HUES64 (cell line): ENCODE data around the gene PGS1.

ENCODE experiments used
- H3K27ac ChIP-seq: 2 replicates; pipeline ENCODE4 v1.7.0; 2013; ENCODE audit warnings: low read depth, low read length, inconsistent platforms
- H3K27me3 ChIP-seq: 2 replicates; pipeline ENCODE4 v1.6.1; 2013; ENCODE audit warnings: mild to moderate bottlenecking, low read length; ENCODE audit not compliant: insufficient read depth
- H3K36me3 ChIP-seq: 2 replicates; pipeline ENCODE4 v1.6.1; 2013; ENCODE audit warnings: mild to moderate bottlenecking, low read length; ENCODE audit not compliant: insufficient read depth
- H3K4me1 ChIP-seq: 2 replicates; pipeline ENCODE4 v1.6.1; 2013; ENCODE audit warnings: mild to moderate bottlenecking, low read length, moderate library complexity; ENCODE audit not compliant: insufficient read depth
- H3K4me3 ChIP-seq: 2 replicates; pipeline ENCODE4 v1.5.1; 2013; ENCODE audit warnings: mild to moderate bottlenecking, low read length, moderate library complexity
- H3K9ac ChIP-seq: 2 replicates; pipeline ENCODE4 v1.6.1; 2013; ENCODE audit warnings: mild to moderate bottlenecking, low read depth, low read length
- H3K9me3 ChIP-seq: 2 replicates; pipeline ENCODE4 v1.6.1; 2013; ENCODE audit warnings: low read depth, low read length; ENCODE audit not compliant: insufficient read depth
- WGBS: fragments of 150-250, 120-280 bp; methylation state at CpG from one replicate; pipeline ENCODE4 v1.1.7; 2013; ENCODE audit warnings: missing lambda C conversion rate; 5-methylcytosine and 5-hydroxymethylcytosine counted together

The PGS1 gene

DNA sequence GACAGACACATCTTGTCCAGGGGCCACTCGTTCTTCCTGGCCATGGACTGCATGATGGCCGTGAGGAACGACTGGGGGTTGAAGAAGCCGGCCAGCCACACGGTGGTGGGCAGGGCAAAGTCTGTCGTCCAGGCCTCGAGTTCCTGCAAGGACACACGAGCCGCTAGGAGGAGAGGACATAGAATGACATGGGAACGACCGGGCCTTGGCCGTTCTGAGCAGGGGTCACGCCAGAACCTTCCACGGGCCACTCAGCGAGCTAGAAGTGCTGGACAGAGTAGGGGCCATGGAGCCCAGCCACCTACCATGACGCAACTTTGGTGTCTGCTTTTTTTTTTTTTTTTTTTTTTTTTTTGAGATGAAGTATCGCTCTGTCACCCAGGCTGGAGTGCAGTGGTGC is 47.0 kb downstream of the PGS1 start:
- Histone ChIP-seq H3K4me1 (peaks cover 5% of the 10 kb centered on the region; the same call in 1 of the 2 replicates), H3K27ac (no peak overlapping the region), H3K9ac (no peak overlapping the region), H3K4me3 (no peak overlapping the region), H3K27me3 (no peaks in the 10 kb centered on the region), H3K9me3 (no peaks in the 10 kb centered on the region), H3K36me3 (peaks cover 70% of the 10 kb centered on the region)
- 95% methylated on average over 17 of the region's 17 CpGs for WGBS

DNA sequence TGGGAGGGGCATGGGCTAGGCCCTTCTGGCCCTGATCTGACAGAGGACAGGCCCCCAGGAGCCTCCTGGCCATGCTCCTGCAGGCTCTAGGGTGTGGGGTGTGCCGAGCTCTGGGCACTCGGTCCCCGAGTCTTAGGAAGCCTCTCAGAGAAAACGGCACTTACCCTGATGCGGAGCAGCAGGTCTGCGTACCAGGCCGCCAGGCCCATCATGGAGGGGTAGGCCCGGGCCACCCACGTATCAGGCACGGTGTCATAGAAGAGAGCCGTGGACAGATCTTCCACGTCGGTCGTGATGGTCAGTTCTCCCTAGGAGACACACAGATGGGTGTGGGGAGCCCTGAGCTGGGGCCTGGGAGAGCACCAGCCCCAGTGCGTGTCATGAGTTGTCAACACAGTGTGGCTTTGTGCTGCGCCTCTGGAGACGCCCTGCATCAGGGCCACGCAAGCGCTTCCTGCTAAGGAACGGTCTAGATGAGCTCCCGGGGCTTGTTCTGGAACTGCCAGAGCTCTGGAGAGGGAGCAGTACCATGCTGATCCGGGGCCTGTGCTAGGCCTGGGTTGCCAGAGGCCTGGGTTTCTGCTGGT is 47.9 kb downstream of the PGS1 start:
- H3K4me3 ChIP-seq: no peak overlapping the region
- H3K27me3 ChIP-seq: no peaks in the 10 kb centered on the region
- H3K9ac ChIP-seq: no peak overlapping the region
- peaks cover 60% of the 10 kb centered on the region for H3K36me3 ChIP-seq
- H3K9me3 ChIP-seq: no peaks in the 10 kb centered on the region
- no peak overlapping the region for H3K27ac ChIP-seq
- 96% methylated on average over 22 of the region's 22 CpGs for WGBS
- H3K4me1 ChIP-seq: peaks cover 10% of the 10 kb centered on the region

DNA sequence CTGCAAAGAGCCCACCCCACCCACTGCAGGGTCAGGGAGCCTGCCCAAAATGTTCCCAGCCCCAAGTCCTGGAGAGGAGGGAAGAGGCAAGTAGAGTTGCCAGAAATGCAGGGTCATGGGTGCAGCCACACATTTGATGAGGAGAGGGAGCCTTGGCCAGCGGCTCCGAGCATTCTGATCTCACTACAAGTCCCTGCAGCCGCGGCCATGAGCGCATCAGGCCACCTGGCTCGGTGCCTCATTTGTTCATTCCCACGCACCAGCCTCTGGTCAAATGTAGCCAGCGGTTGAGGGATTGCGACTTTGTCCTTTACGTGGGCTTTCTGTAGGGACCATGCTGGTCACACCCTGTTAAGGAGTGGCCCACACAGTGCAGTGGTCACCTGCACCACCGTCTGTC is 48.7 kb downstream of the PGS1 start:
- Histone ChIP-seq H3K9ac (no peak overlapping the region), H3K36me3 (peaks cover 57% of the 10 kb centered on the region), H3K4me1 (peaks cover 12% of the 10 kb centered on the region), H3K27me3 (no peaks in the 10 kb centered on the region), H3K9me3 (no peaks in the 10 kb centered on the region), H3K27ac (no peak overlapping the region), H3K4me3 (no peak overlapping the region)
- 96% methylated on average over 11 of the region's 11 CpGs for WGBS

DNA sequence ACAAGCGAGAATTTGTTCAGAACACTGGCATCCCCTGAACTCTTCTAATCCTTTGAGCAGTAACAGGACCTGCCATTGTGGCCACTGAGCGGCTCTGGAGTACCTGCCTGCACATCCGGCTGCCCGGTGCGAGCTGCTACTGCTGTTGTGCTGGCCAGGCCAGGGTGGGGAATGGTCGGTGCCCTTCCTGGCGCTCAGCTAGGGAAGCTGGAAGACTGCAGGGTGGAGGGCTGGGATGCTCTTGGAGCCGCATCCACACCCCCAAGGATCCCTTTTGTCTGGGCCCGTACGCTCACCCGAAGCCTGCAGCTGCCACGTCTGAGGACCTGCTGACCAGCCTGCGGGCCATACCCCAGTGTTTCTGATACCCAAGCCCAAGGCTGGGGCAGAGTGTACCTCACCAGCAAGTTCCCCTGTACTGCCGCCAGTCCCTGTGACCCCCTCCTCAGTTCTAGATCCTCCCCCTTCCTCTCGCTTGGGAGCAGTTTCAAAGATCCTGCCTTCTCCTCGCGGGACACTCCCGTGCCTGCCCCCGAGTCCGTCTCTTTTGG is 49.7 kb downstream of the PGS1 start:
- Histone ChIP-seq H3K4me3 (no peak overlapping the region), H3K9ac (0 out of 2 replicates have a peak overlapping the region, but pooled peaks have one; percentile 21), H3K36me3 (peaks cover 47% of the 10 kb centered on the region), H3K27ac (no peak overlapping the region), H3K4me1 (peaks cover 8% of the 10 kb centered on the region), H3K9me3 (no peaks in the 10 kb centered on the region), H3K27me3 (no peaks in the 10 kb centered on the region)
- WGBS: 92% methylated on average over 20 of the region's 20 CpGs

DNA sequence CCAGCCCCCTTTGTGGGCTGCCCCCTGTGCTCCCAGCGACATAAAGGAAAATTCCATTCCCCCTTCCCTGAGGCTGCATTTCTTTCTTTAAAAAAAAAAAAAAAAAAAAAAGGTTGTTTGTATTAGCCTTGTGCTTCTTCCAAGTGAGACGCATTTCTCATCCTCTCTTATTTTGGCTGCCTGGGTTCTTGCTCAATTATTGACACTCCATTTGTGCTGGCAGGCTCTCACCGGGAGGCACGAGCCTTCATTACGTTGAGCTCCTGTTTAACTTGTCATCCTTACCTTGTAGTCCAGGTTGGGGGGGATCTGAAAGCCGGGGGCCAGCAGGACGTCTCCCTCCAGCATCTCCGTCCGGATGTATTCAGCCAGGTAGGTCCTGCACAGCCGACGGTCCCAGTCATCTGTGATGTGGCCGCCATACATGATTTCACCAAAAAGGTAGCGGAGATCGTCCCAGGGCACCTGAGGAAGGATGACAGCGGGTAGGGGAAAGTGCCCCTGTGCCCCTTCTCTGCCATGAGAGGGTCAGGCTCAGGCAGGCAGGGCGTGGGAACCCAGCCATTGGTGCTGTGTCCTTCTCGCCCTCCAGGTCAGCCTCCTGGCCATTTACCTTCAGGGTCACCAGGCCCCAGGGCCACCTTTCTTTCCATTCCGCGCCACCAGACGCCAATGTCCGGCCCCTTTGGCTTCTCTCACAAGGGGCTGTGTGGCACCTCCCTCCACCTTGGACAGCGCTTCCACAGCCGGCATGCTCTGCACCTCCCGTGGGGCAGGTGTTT is 50.6 kb downstream of the PGS1 start:
- WGBS: 94% methylated on average over 24 of the region's 24 CpGs
- H3K36me3 ChIP-seq: peaks cover 38% of the 10 kb centered on the region

DNA sequence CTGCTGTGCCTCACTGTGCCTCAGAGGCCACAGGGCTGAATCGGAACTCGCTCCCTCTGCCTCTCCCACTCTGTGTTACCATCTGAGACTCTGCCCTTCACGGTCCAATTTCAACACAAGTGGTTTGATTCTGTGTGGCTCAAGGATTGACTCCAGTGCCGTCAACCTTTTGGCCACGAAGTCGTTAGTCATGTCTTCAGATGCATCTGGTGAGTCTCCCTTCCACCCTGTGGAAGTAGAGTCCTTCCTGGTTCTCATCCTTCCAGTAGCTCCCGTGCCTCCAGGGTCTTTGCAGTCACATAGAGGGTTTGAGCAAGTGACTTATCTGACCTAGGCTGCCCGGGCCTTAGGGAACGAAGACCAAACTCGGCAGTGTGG is 51.2 kb downstream of the PGS1 start:
- Histone ChIP-seq H3K27me3 (no peaks in the 10 kb centered on the region), H3K9ac (no peak overlapping the region), H3K4me1 (peaks cover 16% of the 10 kb centered on the region), H3K36me3 (peaks cover 32% of the 10 kb centered on the region), H3K27ac (no peak overlapping the region), H3K4me3 (no peak overlapping the region), H3K9me3 (no peaks in the 10 kb centered on the region)
- 85% methylated on average over 10 of the region's 10 CpGs for WGBS

More for the DNA sequence above, 50.6 kb downstream of the PGS1 start:
- H3K27ac ChIP-seq: no peak overlapping the region
- H3K27me3 ChIP-seq: no peaks in the 10 kb centered on the region
- no peak overlapping the region for H3K9ac ChIP-seq
- no peaks in the 10 kb centered on the region for H3K9me3 ChIP-seq
- H3K4me3 ChIP-seq: no peak overlapping the region
- peaks cover 10% of the 10 kb centered on the region for H3K4me1 ChIP-seq

DNA sequence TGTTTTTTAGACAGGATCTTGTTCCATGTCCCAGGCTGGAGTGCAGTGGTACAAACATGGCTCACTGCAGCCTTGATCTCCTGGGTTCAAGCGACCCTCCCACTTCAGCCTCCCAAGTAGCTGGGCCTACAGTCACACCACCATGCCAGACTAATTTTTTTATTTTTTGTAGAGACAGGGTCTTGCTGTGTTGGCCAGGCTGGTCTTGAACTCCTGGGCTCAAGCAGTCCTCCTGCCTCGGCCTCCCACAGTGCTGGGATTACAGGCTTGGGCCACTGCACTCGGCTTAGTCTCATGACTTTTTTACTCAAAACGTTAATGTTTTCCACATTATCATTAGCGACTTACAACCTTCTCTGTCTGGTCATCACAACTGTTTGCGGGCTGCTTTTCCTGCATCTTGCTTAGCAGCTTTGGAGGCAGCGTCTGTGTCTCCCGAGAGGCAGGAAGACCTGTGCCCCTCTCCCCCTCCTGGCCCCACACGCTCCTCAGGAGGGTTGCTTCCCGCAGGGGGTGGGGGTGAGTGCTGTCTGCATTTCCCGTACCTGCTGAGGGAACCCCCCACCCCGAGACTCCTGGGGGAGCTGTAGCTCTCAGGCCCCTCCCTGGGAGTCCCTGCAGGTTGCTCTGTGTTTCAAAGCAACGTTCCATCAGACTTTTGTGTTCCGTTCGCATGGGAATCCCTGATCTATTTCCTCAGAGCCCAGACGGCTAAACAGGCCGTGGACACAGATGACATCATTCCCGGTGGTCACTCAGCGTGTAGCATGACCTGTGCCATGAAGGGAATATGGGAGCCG is 52.6 kb downstream of the PGS1 start:
- Histone ChIP-seq H3K27ac (peak overlapping the region; percentile 55), H3K4me3 (no peak overlapping the region), H3K36me3 (peaks cover 19% of the 10 kb centered on the region), H3K9me3 (no peaks in the 10 kb centered on the region), H3K9ac (no peak overlapping the region), H3K4me1 (peaks cover 22% of the 10 kb centered on the region), H3K27me3 (no peaks in the 10 kb centered on the region)
- WGBS: 59% methylated on average over 20 of the region's 20 CpGs

DNA sequence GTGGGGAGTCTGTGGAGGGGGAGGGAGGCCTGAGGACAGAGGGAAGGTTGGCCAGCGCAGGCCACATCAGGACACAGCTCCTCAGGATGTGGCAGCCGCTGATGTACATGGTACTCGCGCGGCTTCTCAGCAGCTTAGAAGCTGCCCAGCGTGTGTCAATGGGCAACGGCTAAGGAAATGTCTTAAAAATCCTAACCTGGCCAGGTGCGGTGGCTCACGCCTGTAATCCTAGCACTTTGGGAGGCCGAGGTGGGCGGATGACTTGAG is 53.2 kb downstream of the PGS1 start:
- WGBS: 81% methylated on average over 11 of the region's 11 CpGs
- no peaks in the 10 kb centered on the region for H3K9me3 ChIP-seq
- no peaks in the 10 kb centered on the region for H3K27me3 ChIP-seq
- H3K36me3 ChIP-seq: peaks cover 15% of the 10 kb centered on the region
- peaks cover 22% of the 10 kb centered on the region for H3K4me1 ChIP-seq
- H3K27ac ChIP-seq: peak overlapping the region; percentile 55
- no peak overlapping the region for H3K4me3 ChIP-seq
- no peak overlapping the region for H3K9ac ChIP-seq

DNA sequence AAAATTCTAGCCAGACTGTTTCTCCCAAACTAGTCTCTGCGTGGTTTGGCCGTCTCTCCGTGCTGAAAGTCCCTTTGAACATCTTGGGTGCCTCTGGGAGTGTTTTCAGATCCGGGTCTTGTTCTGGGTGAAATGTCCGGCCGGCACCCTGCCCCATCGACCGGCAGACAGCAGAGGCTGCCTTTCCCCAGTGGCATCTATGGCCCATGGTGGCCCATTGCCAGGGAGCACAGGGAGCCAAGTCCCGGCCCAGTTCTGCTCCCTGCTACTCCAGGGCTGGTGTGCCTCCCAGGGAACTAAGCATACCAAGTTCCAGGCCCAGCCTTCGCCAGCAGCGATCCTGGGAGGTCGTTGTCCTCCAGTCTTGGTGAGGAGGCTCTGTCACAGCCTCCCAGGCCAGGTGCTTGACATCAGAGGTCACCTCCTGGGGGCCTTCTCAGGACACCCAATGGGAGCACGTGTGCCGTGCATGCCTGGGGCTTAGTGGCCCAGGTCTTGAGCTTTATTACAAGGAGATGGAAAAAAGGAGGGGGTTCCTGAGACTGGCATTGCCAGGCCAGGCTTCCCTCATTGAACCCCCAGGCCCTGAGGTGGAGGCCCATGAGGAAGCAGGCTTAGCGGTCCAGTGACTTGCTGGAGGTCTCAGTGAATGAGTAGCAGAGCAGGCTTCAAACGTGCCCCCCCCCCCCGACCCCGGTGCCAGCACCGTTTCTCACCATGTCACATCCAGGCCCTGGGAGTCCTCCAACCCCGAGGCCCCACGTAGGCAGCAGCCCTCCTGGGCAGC is 54.0 kb downstream of the PGS1 start:
- Histone ChIP-seq H3K9ac (no peak overlapping the region), H3K27me3 (no peaks in the 10 kb centered on the region), H3K36me3 (peaks cover 7% of the 10 kb centered on the region), H3K4me1 (peaks cover 22% of the 10 kb centered on the region), H3K4me3 (no peak overlapping the region), H3K9me3 (no peaks in the 10 kb centered on the region), H3K27ac (no peak overlapping the region)
- WGBS: 90% methylated on average over 21 of the region's 21 CpGs

DNA sequence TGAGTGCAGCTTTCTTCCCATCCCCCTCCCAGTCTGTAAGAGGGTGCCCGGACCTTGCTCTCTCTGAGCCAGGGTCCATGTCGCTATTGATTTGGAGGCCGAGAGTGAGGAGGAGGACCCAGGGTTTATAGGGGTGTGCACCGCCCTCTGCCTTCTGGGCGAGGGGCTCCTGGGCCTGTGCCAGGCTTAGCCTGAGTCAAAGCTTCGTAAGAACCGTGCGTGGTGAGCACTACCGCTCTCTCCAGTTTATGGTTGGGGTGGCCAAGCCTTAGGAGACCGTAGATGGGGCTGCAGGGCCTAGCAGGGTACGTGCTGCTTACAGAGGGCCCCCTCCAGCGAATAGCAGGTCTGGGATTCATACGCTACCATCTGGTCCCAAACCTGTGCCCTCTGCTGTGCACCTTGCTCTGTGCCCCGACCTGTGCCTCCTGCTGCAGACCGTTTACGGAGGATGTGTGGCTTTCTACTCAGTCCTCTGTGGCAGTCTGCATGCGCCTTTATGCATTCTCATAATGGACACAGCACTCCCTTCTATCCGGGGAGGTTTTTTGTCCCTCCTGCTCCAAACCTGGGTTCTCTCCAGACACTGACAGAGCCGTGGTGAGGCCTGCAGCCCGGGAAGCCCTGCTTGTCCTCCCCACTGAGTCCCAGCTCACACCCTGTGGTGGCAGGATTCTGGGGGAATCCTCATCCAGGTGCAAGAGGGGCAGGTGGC is 54.7 kb downstream of the PGS1 start:
- H3K36me3 ChIP-seq: peaks cover 6% of the 10 kb centered on the region
- H3K4me3 ChIP-seq: no peak overlapping the region
- H3K27me3 ChIP-seq: no peaks in the 10 kb centered on the region
- no peak overlapping the region; the same call in 1 of the 2 replicates for H3K9ac ChIP-seq
- no peak overlapping the region for H3K27ac ChIP-seq
- WGBS: 88% methylated on average over 20 of the region's 20 CpGs
- H3K4me1 ChIP-seq: peaks cover 22% of the 10 kb centered on the region
- H3K9me3 ChIP-seq: no peaks in the 10 kb centered on the region
